NCI-H226 (cell line): ENCODE data around the gene LRRC26.
"Not testable (repeated sequence)": the region's sequence is repeated elsewhere in the genome, so short reads cannot be mapped to it uniquely, and the experiment has no call there.

Experiments
- DNase-seq: peaks from one replicate; pipeline ENCODE4 v3.0.0-alpha.2; 2015

LRRC26 gene

GRCh38 chr9:137130176-137130755 is 39.6 kb downstream of the LRRC26 start:
- DNase-seq = no peak

GRCh38 chr9:137129456-137130175 is 40.2 kb downstream of the LRRC26 start:
- peak; percentile 93 for DNase-seq

GRCh38 chr9:137128862-137129455 is 40.9 kb downstream of the LRRC26 start:
- DNase-seq = no peak

GRCh38 chr9:137128158-137128861 is 41.5 kb downstream of the LRRC26 start:
- no peak for DNase-seq

GRCh38 chr9:137127301-137128157 is 42.3 kb downstream of the LRRC26 start:
- no peak for DNase-seq

- DNase-seq = no peak
Observed at GRCh38 chr9:137126786-137127185, 43.1 kb downstream of the LRRC26 start.

GRCh38 chr9:137123952-137124462 is 45.8 kb downstream of the LRRC26 start:
- not testable (repeated sequence) for DNase-seq

GRCh38 chr9:137123468-137123837 is 46.4 kb downstream of the LRRC26 start:
- DNase-seq = no peak

- not testable (repeated sequence) for DNase-seq
Observed at GRCh38 chr9:137122796-137123467, 46.9 kb downstream of the LRRC26 start.

- DNase-seq = not testable (repeated sequence)
Observed at GRCh38 chr9:137121927-137122795, 47.7 kb downstream of the LRRC26 start.
